ENCODE data around the gene GBP7.

DNA sequence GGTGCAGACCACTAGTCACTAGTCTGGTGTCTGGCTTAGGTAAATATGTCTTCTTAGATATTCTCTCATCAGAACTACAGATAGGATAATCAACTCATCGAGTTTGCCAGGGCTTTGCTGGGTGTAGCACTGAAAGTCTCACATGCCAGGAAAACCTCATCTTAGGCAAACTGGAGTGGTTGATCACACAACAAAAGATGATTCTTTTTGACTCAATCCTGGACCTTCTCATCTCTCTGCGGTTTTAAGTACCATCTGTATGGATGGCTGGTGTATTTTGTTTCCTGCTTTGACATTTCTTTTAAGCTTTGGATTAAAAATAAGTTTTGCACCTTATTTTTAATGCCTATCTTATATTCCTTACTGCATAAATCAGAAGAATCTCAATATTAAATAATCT, 61.1 kb downstream of the GBP7 start:
- TF ChIP-seq, protein P1, sequence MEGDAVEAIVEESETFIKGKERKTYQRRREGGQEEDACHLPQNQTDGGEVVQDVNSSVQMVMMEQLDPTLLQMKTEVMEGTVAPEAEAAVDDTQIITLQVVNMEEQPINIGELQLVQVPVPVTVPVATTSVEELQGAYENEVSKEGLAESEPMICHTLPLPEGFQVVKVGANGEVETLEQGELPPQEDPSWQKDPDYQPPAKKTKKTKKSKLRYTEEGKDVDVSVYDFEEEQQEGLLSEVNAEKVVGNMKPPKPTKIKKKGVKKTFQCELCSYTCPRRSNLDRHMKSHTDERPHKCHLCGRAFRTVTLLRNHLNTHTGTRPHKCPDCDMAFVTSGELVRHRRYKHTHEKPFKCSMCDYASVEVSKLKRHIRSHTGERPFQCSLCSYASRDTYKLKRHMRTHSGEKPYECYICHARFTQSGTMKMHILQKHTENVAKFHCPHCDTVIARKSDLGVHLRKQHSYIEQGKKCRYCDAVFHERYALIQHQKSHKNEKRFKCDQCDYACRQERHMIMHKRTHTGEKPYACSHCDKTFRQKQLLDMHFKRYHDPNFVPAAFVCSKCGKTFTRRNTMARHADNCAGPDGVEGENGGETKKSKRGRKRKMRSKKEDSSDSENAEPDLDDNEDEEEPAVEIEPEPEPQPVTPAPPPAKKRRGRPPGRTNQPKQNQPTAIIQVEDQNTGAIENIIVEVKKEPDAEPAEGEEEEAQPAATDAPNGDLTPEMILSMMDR (IDR thresholded peaks at IDR 0.05): no peak
- TF ChIP-seq POLR2A (IDR thresholded peaks at IDR 0.05): no peak

Measured in Peyer's patch (tissue), 4 donors.